Activated T-cell treated with anti-CD3 and anti-CD28 coated beads, Interleukin-2, amount 50 U/mL, for 4 hours (primary cell): ENCODE measurements around the gene KLHL1. TPM values are rescaled to one million over a fixed set of nuclear protein-coding genes. Genes with fewer than 3 reads are reported as not detected.

Experiments used
- total RNA-seq, 3 donors: library from RNA; stranded (reverse); gene quantifications; one replicate each; pipeline ENCODE4 v1.2.1, GENCODE V29; 2021

The KLHL1 gene
- total RNA-seq, 3 donors from 2014 or later, result not detected

Other genes starting within 250 kb of the KLHL1 start
- gene ATXN8OS, start 626 bp downstream of the KLHL1 start, total RNA-seq, result not detected